SHP77 treated with DMSO at 0.1 percent for 48 hours (cell line): Measurements from ENCODE around the gene LYAR.
A peak's percentile ranks its signal among the peaks of the same experiment; 100 is the strongest.
"Not testable (repeated sequence)": the region's sequence is repeated elsewhere in the genome, so short reads cannot be mapped to it uniquely, and the experiment has no call there.

Experiments
- DNase-seq: peaks from one replicate; lab custom pipeline; 2025; lab: John Stamatoyannopoulos, UW

Gene LYAR

GRCh38 chr4:4260185-4260751 lies 29.7 kb downstream of the LYAR start:
- no peak for DNase-seq

- DNase-seq = no peak
Observed at GRCh38 chr4:4259484-4260100, 30.4 kb downstream of the LYAR start.

- DNase-seq = not testable (repeated sequence)
Observed at GRCh38 chr4:4257705-4258104, 32.2 kb downstream of the LYAR start.

- no peak for DNase-seq
Observed at GRCh38 chr4:4256799-4257198, 33.2 kb downstream of the LYAR start.

DNA sequence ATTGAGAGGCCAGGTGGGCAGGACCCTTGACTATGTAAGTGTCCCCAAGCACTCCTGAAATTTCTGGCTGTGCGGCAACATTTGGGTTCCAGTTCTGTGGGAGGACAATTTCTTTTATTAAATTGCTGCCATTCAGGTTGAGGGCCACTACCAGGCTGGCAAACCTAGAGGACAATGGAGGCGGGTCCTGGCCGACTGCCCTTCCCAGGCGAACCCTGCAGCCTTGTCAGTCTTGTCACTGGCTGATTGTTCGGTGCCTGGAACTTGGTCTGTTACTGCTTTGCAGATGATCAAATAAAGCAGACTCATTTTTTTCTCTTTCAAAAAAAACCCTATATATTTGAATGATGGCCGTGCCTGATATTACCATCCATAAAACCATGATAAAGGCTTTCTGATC lies 35.3 kb downstream of the LYAR start:
- DNase-seq = no peak

DNA sequence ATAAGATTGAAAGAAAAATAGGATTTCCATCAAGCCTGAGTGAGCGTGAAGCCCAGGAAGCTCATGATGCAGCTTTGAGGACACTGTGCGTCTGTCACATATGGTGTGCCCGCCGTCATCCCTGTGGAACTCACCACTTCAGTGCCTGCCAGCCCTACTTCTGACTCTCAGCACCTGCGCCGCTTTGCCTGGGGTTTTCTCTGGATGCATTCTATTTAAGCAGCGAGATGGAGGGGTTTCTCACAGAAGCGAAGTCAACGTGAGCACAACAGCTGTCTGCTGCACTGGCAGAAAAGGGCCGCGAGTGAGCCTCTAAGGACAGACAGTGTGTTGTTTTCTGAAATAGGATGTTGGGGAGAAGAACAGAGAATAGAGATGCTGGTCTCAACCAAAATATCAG lies 35.8 kb downstream of the LYAR start:
- no peak for DNase-seq

GRCh38 chr4:4249866-4250265 lies 40.1 kb downstream of the LYAR start:
- DNase-seq = no peak

GRCh38 chr4:4249342-4249741 lies 40.6 kb downstream of the LYAR start:
- DNase-seq = not testable (repeated sequence)

GRCh38 chr4:4248885-4249203 lies 41.1 kb downstream of the LYAR start:
- DNase-seq = no peak

DNA sequence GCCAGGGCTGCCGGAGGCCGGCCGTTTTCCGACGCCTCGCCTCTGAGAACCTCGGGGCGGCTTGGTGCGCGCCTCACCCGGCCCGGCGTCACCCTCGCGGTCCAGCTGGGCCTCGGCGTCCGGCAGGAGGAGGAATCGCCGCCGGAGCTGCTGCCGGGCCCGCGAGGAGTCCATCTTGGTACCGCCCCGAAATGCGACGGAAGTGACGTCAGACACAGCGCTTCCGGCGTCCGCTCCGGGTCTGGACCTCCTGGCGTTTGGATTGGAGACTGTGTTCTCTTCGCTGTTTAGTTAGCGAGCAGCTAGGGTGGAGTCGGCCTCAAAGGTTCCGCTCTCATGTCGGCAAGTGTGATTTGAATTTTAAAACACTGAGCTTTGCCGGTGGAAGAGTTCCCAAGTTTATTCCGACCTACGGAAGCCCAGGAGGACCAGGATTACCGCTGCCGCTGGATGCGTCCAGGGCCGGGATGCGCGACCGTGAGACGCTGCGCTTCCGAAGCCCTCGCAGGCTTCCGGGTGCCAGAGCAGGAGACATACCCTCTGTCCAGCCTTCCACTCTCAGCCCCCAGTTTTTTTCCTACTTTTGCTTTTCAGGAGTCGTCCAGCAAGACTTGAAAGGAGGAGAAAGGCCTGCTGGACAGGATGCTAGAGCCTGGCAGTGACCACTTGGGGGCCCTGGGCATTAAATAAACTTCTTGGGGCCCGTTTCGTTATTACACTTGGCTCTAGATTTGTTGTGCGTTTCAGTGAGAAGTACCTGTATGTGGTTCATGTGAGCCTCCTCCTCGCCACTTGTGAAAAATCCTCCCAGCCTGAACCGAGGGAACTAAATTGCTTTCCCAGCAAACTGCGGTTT lies 41.7 kb downstream of the LYAR start, which contains the start of gene TMEM128:
TSS of gene TMEM128 (minus strand) at position 195 of the 856 bp plus-strand sequence. CDS start at position 174, 21 bp downstream.
- DNase-seq = peak; percentile 37

DNA sequence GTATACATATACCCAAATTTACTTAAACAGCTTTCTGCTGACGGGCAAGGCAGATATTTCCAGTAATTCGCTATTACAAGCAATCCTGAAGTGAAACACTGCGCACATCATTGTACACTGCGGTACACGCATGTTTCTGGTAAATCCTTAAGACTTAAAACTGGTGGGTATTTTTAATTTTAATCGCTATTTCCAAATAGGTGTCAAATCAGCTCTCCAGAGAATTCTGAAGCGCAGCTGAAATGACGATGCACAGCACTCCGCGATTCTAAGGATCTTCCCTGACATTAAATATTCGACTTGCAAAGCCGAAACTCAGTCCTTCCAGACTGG lies 42.3 kb downstream of the LYAR start:
- no peak for DNase-seq

- no peak for DNase-seq
Observed at GRCh38 chr4:4245172-4245571, 44.8 kb downstream of the LYAR start.

- DNase-seq = not testable (repeated sequence)
Observed at GRCh38 chr4:4239551-4239950, 50.4 kb downstream of the LYAR start.

GRCh38 chr4:4233610-4234009 lies 56.3 kb downstream of the LYAR start:
- DNase-seq = no peak

- DNase-seq = no peak
Observed at GRCh38 chr4:4228356-4228668, 61.6 kb downstream of the LYAR start.

- no peak for DNase-seq
Observed at GRCh38 chr4:4227510-4228355, 62.2 kb downstream of the LYAR start.

- no peak for DNase-seq
Observed at GRCh38 chr4:4226606-4227438, 63.1 kb downstream of the LYAR start, which contains the start of gene OTOP1. OTOP1 (minus strand) TSS chr4:4226929; CDS start chr4:4226864, 65 bp downstream.

DNA sequence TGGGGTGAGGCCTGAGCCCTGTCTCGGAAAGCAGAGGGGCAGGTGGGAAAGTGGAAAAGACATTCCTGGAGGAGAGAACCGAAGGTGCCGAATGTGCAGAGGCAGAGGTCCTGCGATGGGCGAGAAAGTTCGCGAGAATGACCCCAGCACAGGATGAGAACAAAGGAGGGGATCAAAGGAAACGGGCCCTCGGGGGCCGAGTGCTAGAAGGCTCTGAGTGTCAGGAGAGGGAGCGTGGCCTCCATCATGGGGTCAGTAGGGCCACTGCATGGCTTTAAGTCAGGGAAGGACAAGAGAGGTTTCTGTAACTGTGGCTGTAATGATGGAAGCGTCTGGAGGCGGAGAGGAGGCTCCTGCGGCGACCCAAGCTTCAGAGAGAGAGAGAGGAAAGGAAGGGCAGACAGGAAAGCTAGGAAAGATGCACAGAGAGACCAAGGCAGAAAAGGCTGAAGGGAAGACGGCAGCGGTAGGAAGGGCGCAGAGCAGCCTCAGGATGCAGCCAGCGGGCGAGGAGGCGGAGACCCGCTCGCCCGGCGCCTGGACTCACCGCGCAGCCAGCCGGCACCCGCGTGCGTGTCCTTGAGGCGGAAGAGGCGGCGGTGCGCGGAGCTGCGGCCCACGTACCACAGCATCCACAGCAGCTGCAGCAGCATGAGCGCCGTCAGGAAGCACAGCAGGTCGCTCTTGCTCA lies 63.9 kb downstream of the LYAR start:
- DNase-seq = no peak
